ENCODE data around the gene ADORA2A.

DNA sequence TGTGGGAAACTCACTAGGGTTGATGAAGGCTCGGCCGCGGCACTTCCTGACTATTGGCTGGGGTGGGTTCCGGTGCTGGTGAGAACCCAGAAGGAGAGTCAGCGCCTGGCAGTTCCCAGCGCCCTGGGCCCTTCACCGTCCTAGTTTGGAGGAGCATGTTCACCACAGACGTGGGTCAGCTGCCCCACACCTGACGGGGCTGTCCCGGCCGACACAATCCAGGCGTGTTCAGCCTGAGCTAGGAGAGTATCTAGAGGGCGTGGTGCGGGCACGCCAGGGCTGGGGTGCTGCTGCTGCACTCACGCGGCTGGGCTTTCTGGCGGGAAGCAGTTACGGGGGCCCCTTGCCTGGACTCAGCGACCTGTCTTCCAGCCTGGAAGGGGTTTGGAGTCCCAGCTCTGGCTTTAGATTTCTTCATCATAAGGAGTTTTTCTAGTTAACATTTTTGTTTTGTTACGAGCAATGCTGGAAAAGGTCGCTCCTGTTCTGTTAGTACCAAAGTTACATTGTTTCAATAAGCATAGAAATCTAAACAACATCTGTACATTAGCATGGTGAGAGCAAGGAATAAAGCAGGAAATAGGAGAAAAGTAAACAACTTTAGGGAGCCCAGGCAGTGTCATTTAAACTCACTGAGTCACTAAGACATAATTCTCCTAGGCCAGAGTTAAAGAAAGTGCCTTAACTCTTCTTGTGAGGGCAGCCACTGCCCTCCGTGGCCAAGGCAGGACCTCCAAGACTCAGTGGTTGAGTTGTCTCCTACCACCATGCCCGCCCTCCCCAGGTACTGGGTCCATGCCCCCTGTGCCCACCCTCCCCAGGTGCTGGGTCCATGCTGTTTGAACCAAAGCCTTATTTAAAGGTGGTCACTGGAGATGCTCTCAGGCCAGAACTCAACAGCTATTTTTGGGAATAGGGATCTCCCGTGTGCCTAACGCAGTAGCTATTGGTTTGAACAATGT lies 12.1 kb upstream of the ADORA2A start:
- TF ChIP-seq CTCF (IDR thresholded peaks at IDR 0.05) (no peak), POLR2AphosphoS5 (IDR thresholded peaks at IDR 0.05) (no peak), POLR2A (IDR thresholded peaks at IDR 0.05) (no peak), EP300 (IDR thresholded peaks at IDR 0.05; ENCODE audit: low read depth) (no peak)
